ENCODE measurements around the gene KIF3C.

GRCh38 chr2:25929789-25930473 is 52.4 kb downstream of the KIF3C start:
- TF ChIP-seq CTCF (IDR thresholded peaks at IDR 0.05) (no peak), EZH2 (IDR thresholded peaks at IDR 0.05) (no peak), EZH2phosphoT487 (IDR thresholded peaks at IDR 0.05) (no peak)
